ENCODE measurements around the gene VPS35L.

DNA sequence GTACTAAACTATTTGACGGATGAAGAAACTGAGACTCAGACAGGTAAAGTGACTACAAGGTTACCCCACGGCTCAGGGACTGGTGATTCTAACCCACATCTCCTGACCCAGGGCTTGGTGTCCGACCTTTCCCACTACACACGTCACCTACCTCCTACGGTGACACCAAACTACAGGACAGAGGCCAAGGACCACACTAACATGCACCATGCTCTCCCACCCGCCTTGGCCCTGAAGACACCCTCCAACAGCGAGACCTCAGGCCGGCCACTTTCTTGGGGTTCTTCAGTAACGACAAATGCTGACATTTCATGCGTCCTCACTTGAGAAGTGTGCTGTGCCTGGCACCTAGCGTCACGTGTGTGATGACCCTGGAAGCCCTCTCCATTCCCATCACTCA, 156.1 kb downstream of the VPS35L start:
- TF ChIP-seq CTCF (conservative IDR thresholded peaks at IDR 0.05; ENCODE audit: low read depth, low read length) = no peak
- no peak for TF ChIP-seq EZH2 (IDR thresholded peaks at IDR 0.05; ENCODE audit: borderline replicate concordance, low read depth, low read length, poor library complexity, severe bottlenecking)

Measured in A673 (cell line).